Activated CD4-positive, alpha-beta T cell treated with anti-CD3 and anti-CD28 coated beads, Interleukin-2, Interleukin-6, amounts not matched to agents 100 ng/mL and 50 ng/mL, durations not matched to agents 16 hours and 8 hours (primary cell): ENCODE data around the gene INPPL1.
"Not testable (repeated sequence)": the region's sequence is repeated elsewhere in the genome, so short reads cannot be mapped to it uniquely, and the experiment has no call there.

Source experiments
- DNase-seq: peaks from one replicate; pipeline ENCODE4 v3.0.0-alpha.2; 2020

INPPL1 gene

GRCh38 chr11:72224564-72225410, at the start of gene INPPL1:
Gene INPPL1, plus strand, starts transcription at chr11:72224767. Its CDS starts 218 bp downstream, at chr11:72224985.
- peak; percentile 53 for DNase-seq

GRCh38 chr11:72177656-72178055, 46.9 kb upstream of the INPPL1 start:
- no peak for DNase-seq

GRCh38 chr11:72179049-72179803, 45.3 kb upstream of the INPPL1 start:
- DNase-seq = no peak

GRCh38 chr11:72179804-72180396, 44.7 kb upstream of the INPPL1 start:
- DNase-seq = peak; percentile 4

- not testable (repeated sequence) for DNase-seq
These were observed 43.5 kb upstream of the INPPL1 start for GRCh38 chr11:72180892-72181552.

- peak; percentile 11 for DNase-seq
These were observed 43.0 kb upstream of the INPPL1 start for GRCh38 chr11:72181553-72181958.

- no peak for DNase-seq
These were observed 36.3 kb upstream of the INPPL1 start for GRCh38 chr11:72188267-72188666.

GRCh38 chr11:72189455-72190250, 34.9 kb upstream of the INPPL1 start:
- DNase-seq = no peak

GRCh38 chr11:72190631-72191071, 33.9 kb upstream of the INPPL1 start:
- DNase-seq = no peak

GRCh38 chr11:72191961-72192381, 32.6 kb upstream of the INPPL1 start, which contains the start of gene FOLR1:
Gene FOLR1, plus strand, starts transcription at chr11:72192140. Its CDS starts 34 bp downstream, at chr11:72192174.
- no peak for DNase-seq

GRCh38 chr11:72195518-72196270, 28.9 kb upstream of the INPPL1 start:
- DNase-seq = no peak

- DNase-seq = not testable (repeated sequence)
These were observed 23.1 kb upstream of the INPPL1 start for GRCh38 chr11:72201445-72201844.

- no peak for DNase-seq
These were observed 22.0 kb upstream of the INPPL1 start for GRCh38 chr11:72202571-72202970.

GRCh38 chr11:72203163-72203562, 21.4 kb upstream of the INPPL1 start:
- DNase-seq = no peak

- no peak for DNase-seq
These were observed 19.7 kb upstream of the INPPL1 start for GRCh38 chr11:72204886-72205285.

- not testable (repeated sequence) for DNase-seq
These were observed 17.8 kb upstream of the INPPL1 start for GRCh38 chr11:72206794-72207193.

- no peak for DNase-seq
These were observed 16.3 kb upstream of the INPPL1 start for GRCh38 chr11:72208281-72208680.

- no peak for DNase-seq
These were observed 15.5 kb upstream of the INPPL1 start for GRCh38 chr11:72209101-72209500.

- DNase-seq = no peak
These were observed 7.9 kb upstream of the INPPL1 start, which contains the start of gene FOLR2 for GRCh38 chr11:72216638-72217037. Gene FOLR2, plus strand, starts transcription at chr11:72216794. Its CDS starts 1,791 bp downstream, at chr11:72218585.

GRCh38 chr11:72217841-72218240, 6.7 kb upstream of the INPPL1 start:
- no peak for DNase-seq

- DNase-seq = no peak
These were observed 6.3 kb upstream of the INPPL1 start for GRCh38 chr11:72218251-72218745.
